ENCODE results near the gene SENP3.

- no peak for TF ChIP-seq CTCF (IDR thresholded peaks at IDR 0.05; ENCODE audit: low read length)
- TF ChIP-seq EZH2phosphoT487 (IDR thresholded peaks at IDR 0.05; ENCODE audit: low read length): no peak
- no peak for TF ChIP-seq EZH2 (optimal IDR thresholded peaks at IDR 0.05; ENCODE audit: low read depth, low read length)
These were observed 17.5 kb downstream of the SENP3 start, which contains the start of gene CD68 for GRCh38 chr17:7579001-7579833.
